A549 (cell line): ENCODE results near the gene TMEM269. TPM values are rescaled to one million over a fixed set of nuclear protein-coding genes. Genes with fewer than 3 reads are reported as not detected.
A peak's percentile ranks its signal among the peaks of the same experiment; 100 is the strongest.

Experiments used
- ATAC-seq, 2 experiments: fragments of 200-7000 bp in 1 of 2; fragments of >200 bp in 1 of 2; cut with Nextera tagmentation in 1 of 2; cut with Tn5 transposase in 1 of 2; 3 replicates each; pipeline versions ENCODE4 v1.8.0 to v1.9.1; 2018 to 2020; ENCODE audit warnings: mild to moderate bottlenecking in 1 of 2, moderate library complexity in 1 of 2
- CTCF ChIA-PET: fragments of 300-600 bp; sonication (Branson Sonifier 250); formaldehyde crosslinking; extraction: SDS; loops from one replicate; lab custom pipeline; 2021; ENCODE audit warnings: antibody characterized with exemption, inconsistent platforms; lab: Yijun Ruan, JAX
- POLR2A ChIA-PET: fragments of 350-600 bp; formaldehyde crosslinking; extraction: SDS; loops from one replicate; lab custom pipeline; 2021; ENCODE audit warnings: antibody characterized with exemption, inconsistent platforms; lab: Yijun Ruan, JAX
- DNase-seq, 2 experiments: peaks; one replicate each; pipeline versions ENCODE4 v3.0.0 to v3.0.0-alpha.2; 2011 to 2016; ENCODE audit warnings: low read depth in 1 of 2, low spot score in 1 of 2
- FAIRE-seq: peaks from 2 replicates; lab custom pipeline; 2011; peaks lifted over from hg19 to GRCh38; lab: Jason Lieb, UNC
- H3K27ac ChIP-seq, 2 experiments: fragments of >200 bp; sonication (Bioruptor Twin); formaldehyde crosslinking; 3 replicates each; pipeline ENCODE4 v1.5.1; 2016 to 2017
- H3K4me1 ChIP-seq: fragments of >200 bp; sonication (Bioruptor Twin); formaldehyde crosslinking; 3 replicates; pipeline ENCODE4 v1.6.1; 2016
- H3K4me2 ChIP-seq: fragments of >200 bp; sonication (Bioruptor Twin); formaldehyde crosslinking; 3 replicates; pipeline ENCODE4 v1.6.1; 2016
- H3K4me3 ChIP-seq: fragments of >200 bp; sonication (Bioruptor Twin); formaldehyde crosslinking; 3 replicates; pipeline ENCODE4 v1.5.1; 2016
- H3K9me3 ChIP-seq: fragments of >200 bp; sonication (Bioruptor Twin); formaldehyde crosslinking; 3 replicates; pipeline ENCODE4 v1.6.1; 2016
- ATOH8 ChIP-seq: fragments of 250-450 bp; sonication (Bioruptor Pico); IDR thresholded peaks from 2 replicates; pipeline ENCODE4 v1.5.0; 2020; ENCODE audit warnings: low read depth, mild to moderate bottlenecking, moderate library complexity
- CBX2 ChIP-seq: fragments of 200-600 bp; sonication (generic); IDR thresholded peaks from 2 replicates; pipeline ENCODE4 v1.6.1; 2016; ENCODE audit warnings: low read depth, mild to moderate bottlenecking, borderline replicate concordance
- CBX8 ChIP-seq: fragments of 200-600 bp; sonication (generic); IDR thresholded peaks from 2 replicates; pipeline ENCODE4 v1.6.1; 2016
- CHD2 ChIP-seq: fragments of 150-350 bp; IDR thresholded peaks from 2 replicates; pipeline ENCODE4 v1.6.1; 2014; ENCODE audit warnings: low read length; ENCODE audit not compliant: partially characterized antibody
- CTCF ChIP-seq: fragments of >200 bp; sonication (Bioruptor Twin); formaldehyde crosslinking; IDR thresholded peaks from 3 replicates; pipeline ENCODE4 v1.5.1; 2016
- EHF ChIP-seq: fragments of 250-450 bp; sonication (Bioruptor Pico); IDR thresholded peaks from 2 replicates; pipeline ENCODE4 v1.5.0; 2020; ENCODE audit warnings: mild to moderate bottlenecking
- EP300 ChIP-seq, 2 experiments: fragments of >200 bp; sonication (Bioruptor Twin); formaldehyde crosslinking; IDR thresholded peaks; 2 replicates in 1 of 2; 3 replicates in 1 of 2; pipeline ENCODE4 v1.6.1; 2016 to 2017
- HDAC2 ChIP-seq: fragments of 200-600 bp; sonication (generic); IDR thresholded peaks from 2 replicates; pipeline ENCODE4 v1.6.1; 2016
- HOXB13 ChIP-seq: fragments of 250-450 bp; sonication (Bioruptor Pico); IDR thresholded peaks from 2 replicates; pipeline ENCODE4 v1.5.0; 2020; ENCODE audit warnings: low read depth, mild to moderate bottlenecking, moderate library complexity
- JUNB ChIP-seq: fragments of >200 bp; sonication (Bioruptor Twin); formaldehyde crosslinking; IDR thresholded peaks from 2 replicates; pipeline ENCODE4 v1.6.1; 2016
- NFE2L2 ChIP-seq: fragments of 150-350 bp; conservative IDR thresholded peaks from 2 replicates; pipeline ENCODE4 v1.6.1; 2014; ENCODE audit warnings: low read length
- RAD21 ChIP-seq, 2 experiments: fragments of >200 bp in 1 of 2; sonication (Bioruptor Twin) in 1 of 2; formaldehyde crosslinking in 1 of 2; IDR thresholded peaks in 1 of 2; conservative IDR thresholded peaks in 1 of 2; 2 replicates in 1 of 2; 3 replicates in 1 of 2; pipeline ENCODE4 v1.6.1; 2012 to 2018; ENCODE audit warnings: inconsistent platforms in 1 of 2
- TFCP2L1 ChIP-seq: fragments of 250-450 bp; sonication (Bioruptor Pico); IDR thresholded peaks from 2 replicates; pipeline ENCODE4 v1.5.0; 2021; ENCODE audit warnings: mild to moderate bottlenecking
- ZFP36 ChIP-seq: fragments of 450-650 bp; IDR thresholded peaks from 2 replicates; pipeline ENCODE4 v1.6.1; 2014; ENCODE audit warnings: borderline replicate concordance; ENCODE audit not compliant: partially characterized antibody
- ZSCAN20 ChIP-seq: fragments of 250-450 bp; sonication (Bioruptor Pico); IDR thresholded peaks from 2 replicates; pipeline ENCODE4 v1.8.0; 2022; ENCODE audit warnings: mild to moderate bottlenecking, moderate library complexity
- WGBS: methylation state at CpG from one replicate; pipeline ENCODE4 v1.1.6; 2017; ENCODE audit errors: missing lambda C conversion rate; 5-methylcytosine and 5-hydroxymethylcytosine counted together
- polyA plus RNA-seq, 4 experiments: library from polyadenylated mRNA; depleted of rRNA in 3 of 4; stranded (reverse); fragments of >200 nt; fragmentation: RNase III in 1 of 4; extraction: RNeasy Plus Mini Kit Qiagen cat#74134 plus additional on column Dnase treatment in 1 of 4; gene quantifications; 2 replicates in 3 of 4; 3 replicates in 1 of 4; pipeline ENCODE4 v1.2.3, GENCODE V29; 2011 to 2017
- TF ChIP-seq, protein P1 (sequence below): fragments of 200-600 bp; sonication (generic); IDR thresholded peaks from 2 replicates; pipeline ENCODE4 v1.6.1; 2016; ENCODE audit warnings: antibody characterized with exemption, mild to moderate bottlenecking, moderate library complexity
- TF ChIP-seq, protein P2 (sequence below): fragments of 450-650 bp; IDR thresholded peaks from 2 replicates; pipeline ENCODE4 v1.6.1; 2014; ENCODE audit warnings: antibody characterized with exemption
- TF ChIP-seq, protein P3 (sequence below): fragments of >200 bp; sonication (Bioruptor Twin); formaldehyde crosslinking; IDR thresholded peaks from 2 replicates; pipeline ENCODE4 v1.6.1; 2016
- TF ChIP-seq, protein P4 (sequence below): IDR thresholded peaks from 2 replicates; pipeline ENCODE4 v1.6.1; 2012

Gene TMEM269
- polyA plus RNA-seq, 2 of the 4 experiments (the other 2 are of a cell fraction): 0.21 TPM

DNA sequence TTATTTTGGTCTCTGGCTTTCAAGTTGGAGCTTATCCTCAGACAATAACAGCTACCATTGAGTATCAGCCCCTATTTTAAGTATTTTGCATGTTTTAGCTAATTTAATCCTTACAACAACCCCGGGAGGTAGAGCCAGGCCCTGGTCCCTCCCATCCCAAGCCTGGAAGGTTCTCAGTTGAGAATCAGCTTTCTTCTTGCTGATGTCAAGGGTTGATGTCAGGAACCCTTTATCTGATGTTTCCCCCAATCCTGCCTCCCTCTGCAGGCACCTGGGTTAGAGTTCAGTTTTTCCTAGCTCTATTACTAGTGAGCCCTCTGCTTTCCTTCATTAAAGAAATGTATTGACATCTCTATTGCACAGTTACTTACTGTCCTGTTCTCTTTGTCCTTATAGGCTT, 36.0 kb downstream of the TMEM269 start:
- ChIA-PET POLR2A (interaction anchor here (1.0 to 1.4 kb wide), 2 partner anchors 25 to 53 kb away, joined by 6 to 7 read pairs; partner anchors contain the start of gene ZNF691), CTCF (interaction anchor here (1.7 kb wide), 1 partner anchor 253 kb away, joined by 5 read pairs; no protein-coding TSS in a partner anchor)
- Histone ChIP-seq H3K4me3 (no peak overlapping the region), H3K4me1 (peaks cover 40% of the 10 kb centered on the region), H3K9me3 (no peaks in the 10 kb centered on the region), H3K4me2 (no peak overlapping the region), H3K27ac (peak overlapping the region in 1 of 2 experiments; percentile 51; a peak in 1 of 6 replicates)
- DNase-seq (no peak), ATAC-seq (no peak), FAIRE-seq (no peak)
- 59% methylated on average over 1 of the region's 1 CpG for WGBS
- no peak for TF ChIP-seq ZSCAN20 (CRISPR knock-in tag)
- no peak for TF ChIP-seq TFCP2L1 (CRISPR knock-in tag)
- no peak for TF ChIP-seq NFE2L2
- TF ChIP-seq CHD2: no peak
- no peak for TF ChIP-seq ZFP36
- TF ChIP-seq CBX2: no peak
- no peak for TF ChIP-seq CBX8
- no peak for TF ChIP-seq EHF (CRISPR knock-in tag)
- TF ChIP-seq EP300 (IDR thresholded peaks at IDR 0.05): no peak
- TF ChIP-seq, protein P1, sequence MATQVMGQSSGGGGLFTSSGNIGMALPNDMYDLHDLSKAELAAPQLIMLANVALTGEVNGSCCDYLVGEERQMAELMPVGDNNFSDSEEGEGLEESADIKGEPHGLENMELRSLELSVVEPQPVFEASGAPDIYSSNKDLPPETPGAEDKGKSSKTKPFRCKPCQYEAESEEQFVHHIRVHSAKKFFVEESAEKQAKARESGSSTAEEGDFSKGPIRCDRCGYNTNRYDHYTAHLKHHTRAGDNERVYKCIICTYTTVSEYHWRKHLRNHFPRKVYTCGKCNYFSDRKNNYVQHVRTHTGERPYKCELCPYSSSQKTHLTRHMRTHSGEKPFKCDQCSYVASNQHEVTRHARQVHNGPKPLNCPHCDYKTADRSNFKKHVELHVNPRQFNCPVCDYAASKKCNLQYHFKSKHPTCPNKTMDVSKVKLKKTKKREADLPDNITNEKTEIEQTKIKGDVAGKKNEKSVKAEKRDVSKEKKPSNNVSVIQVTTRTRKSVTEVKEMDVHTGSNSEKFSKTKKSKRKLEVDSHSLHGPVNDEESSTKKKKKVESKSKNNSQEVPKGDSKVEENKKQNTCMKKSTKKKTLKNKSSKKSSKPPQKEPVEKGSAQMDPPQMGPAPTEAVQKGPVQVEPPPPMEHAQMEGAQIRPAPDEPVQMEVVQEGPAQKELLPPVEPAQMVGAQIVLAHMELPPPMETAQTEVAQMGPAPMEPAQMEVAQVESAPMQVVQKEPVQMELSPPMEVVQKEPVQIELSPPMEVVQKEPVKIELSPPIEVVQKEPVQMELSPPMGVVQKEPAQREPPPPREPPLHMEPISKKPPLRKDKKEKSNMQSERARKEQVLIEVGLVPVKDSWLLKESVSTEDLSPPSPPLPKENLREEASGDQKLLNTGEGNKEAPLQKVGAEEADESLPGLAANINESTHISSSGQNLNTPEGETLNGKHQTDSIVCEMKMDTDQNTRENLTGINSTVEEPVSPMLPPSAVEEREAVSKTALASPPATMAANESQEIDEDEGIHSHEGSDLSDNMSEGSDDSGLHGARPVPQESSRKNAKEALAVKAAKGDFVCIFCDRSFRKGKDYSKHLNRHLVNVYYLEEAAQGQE: no peak

DNA sequence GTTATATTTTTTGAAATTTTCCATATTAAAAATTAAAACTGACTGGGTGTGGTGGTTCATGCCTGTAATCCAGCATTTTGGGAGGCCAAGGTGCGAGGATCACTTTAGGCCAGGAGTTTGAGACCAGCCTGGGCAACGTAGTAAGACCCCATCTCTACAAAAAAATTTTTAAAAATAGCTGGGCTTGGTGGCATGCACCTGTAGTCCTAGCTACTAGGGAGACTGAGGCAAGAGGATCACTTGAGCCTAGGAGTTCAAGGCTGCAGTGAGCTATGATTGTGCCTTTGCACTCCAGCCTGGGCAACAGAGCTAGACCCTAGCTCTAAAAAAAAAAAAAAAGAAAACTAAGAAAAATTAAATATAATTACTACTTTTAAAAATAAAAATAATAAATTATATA, 36.9 kb downstream of the TMEM269 start:
- 91% methylated on average over 2 of the region's 2 CpGs for WGBS
- Histone ChIP-seq H3K4me1 (peaks cover 35% of the 10 kb centered on the region), H3K4me2 (no peak overlapping the region), H3K4me3 (no peak overlapping the region), H3K9me3 (no peaks in the 10 kb centered on the region), H3K27ac (peak overlapping the region in 1 of 2 experiments; percentile 77; a peak in 1 of 6 replicates)
- ChIA-PET CTCF (interaction anchor here (1.7 kb wide), 1 partner anchor 252 kb away, joined by 5 read pairs; no protein-coding TSS in a partner anchor), POLR2A (interaction anchor here (1.0 kb wide), 1 partner anchor 54 kb away, joined by 7 read pairs; no protein-coding TSS in a partner anchor)
- FAIRE-seq (no peak), ATAC-seq (no peak), DNase-seq (no peak)
- TF ChIP-seq HDAC2 (no peak), HOXB13 (CRISPR knock-in tag) (no peak), CTCF (no peak), ATOH8 (CRISPR knock-in tag) (no peak), EHF (CRISPR knock-in tag) (no peak), JUNB (no peak), RAD21 (conservative IDR thresholded peaks at IDR 0.05 in 1 of 2, IDR thresholded peaks at IDR 0.05 in 1 of 2) (no peak)
- TF ChIP-seq, protein P2, sequence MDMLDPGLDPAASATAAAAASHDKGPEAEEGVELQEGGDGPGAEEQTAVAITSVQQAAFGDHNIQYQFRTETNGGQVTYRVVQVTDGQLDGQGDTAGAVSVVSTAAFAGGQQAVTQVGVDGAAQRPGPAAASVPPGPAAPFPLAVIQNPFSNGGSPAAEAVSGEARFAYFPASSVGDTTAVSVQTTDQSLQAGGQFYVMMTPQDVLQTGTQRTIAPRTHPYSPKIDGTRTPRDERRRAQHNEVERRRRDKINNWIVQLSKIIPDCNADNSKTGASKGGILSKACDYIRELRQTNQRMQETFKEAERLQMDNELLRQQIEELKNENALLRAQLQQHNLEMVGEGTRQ: no peak
- TF ChIP-seq, protein P3, sequence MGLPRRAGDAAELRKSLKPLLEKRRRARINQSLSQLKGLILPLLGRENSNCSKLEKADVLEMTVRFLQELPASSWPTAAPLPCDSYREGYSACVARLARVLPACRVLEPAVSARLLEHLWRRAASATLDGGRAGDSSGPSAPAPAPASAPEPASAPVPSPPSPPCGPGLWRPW: no peak
- TF ChIP-seq, protein P4, sequence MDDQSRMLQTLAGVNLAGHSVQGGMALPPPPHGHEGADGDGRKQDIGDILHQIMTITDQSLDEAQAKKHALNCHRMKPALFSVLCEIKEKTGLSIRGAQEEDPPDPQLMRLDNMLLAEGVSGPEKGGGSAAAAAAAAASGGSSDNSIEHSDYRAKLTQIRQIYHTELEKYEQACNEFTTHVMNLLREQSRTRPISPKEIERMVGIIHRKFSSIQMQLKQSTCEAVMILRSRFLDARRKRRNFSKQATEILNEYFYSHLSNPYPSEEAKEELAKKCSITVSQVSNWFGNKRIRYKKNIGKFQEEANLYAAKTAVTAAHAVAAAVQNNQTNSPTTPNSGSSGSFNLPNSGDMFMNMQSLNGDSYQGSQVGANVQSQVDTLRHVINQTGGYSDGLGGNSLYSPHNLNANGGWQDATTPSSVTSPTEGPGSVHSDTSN: no peak
